Common myeloid progenitor, CD34-positive (primary cell): ENCODE data around the gene DLEU7.

Experiments
- CTCF ChIA-PET: fragments of 350-600 bp; sonication (Branson Sonifier 250); formaldehyde crosslinking; loops from one replicate; lab custom pipeline; 2021; ENCODE audit warnings: antibody characterized with exemption; lab: Charles Lee
- POLR2A ChIA-PET: fragments of 350-600 bp; sonication (Branson Sonifier 250); formaldehyde crosslinking; loops from one replicate; lab custom pipeline; 2021; ENCODE audit warnings: antibody characterized with exemption; lab: Charles Lee
- DNase-seq, 3 donors: peaks; one replicate each; pipeline versions ENCODE4 v3.0.0 to v3.0.0-alpha.2; 2013
- H3K27ac ChIP-seq, 2 experiments: 1 replicate in 1 of 2; 2 replicates in 1 of 2; pipeline ENCODE4 v1.7.0; 2013; ENCODE audit warnings: inconsistent platforms in 2 of 2, low read length in 2 of 2, mild to moderate bottlenecking in 2 of 2, low read depth in 1 of 2, moderate library complexity in 1 of 2; ENCODE audit not compliant: severe bottlenecking in 2 of 2, insufficient read depth in 1 of 2, poor library complexity in 1 of 2
- H3K27me3 ChIP-seq, 5 experiments: replicated peaks in 2 of 5; 1 replicate in 3 of 5; 2 replicates in 2 of 5; pipeline versions ENCODE4 v1.6.1 to v1.7.0; 2013; ENCODE audit warnings: low read length in 4 of 5, mild to moderate bottlenecking in 2 of 5, moderate library complexity in 2 of 5, inconsistent platforms in 1 of 5; ENCODE audit not compliant: insufficient read depth in 5 of 5, control insufficient read depth in 4 of 5
- H3K36me3 ChIP-seq, 4 experiments: 1 replicate in 2 of 4; 2 replicates in 2 of 4; pipeline versions ENCODE4 v1.6.1 to v1.7.0; 2013; ENCODE audit warnings: low read length in 3 of 4, control low read depth in 1 of 4, mild to moderate bottlenecking in 1 of 4; ENCODE audit not compliant: control insufficient read depth in 4 of 4, insufficient read depth in 4 of 4
- H3K4me1 ChIP-seq, 4 experiments: 1 replicate in 3 of 4; 2 replicates in 1 of 4; pipeline versions ENCODE4 v1.6.1 to v1.7.1; 2013; ENCODE audit warnings: low read length in 3 of 4, mild to moderate bottlenecking in 3 of 4, control low read depth in 1 of 4, inconsistent platforms in 1 of 4, moderate library complexity in 1 of 4; ENCODE audit not compliant: control insufficient read depth in 4 of 4, insufficient read depth in 4 of 4; ENCODE audit errors: control extremely low read depth in 1 of 4
- H3K4me3 ChIP-seq, 7 experiments: 1 replicate in 4 of 7; 2 replicates in 3 of 7; pipeline versions ENCODE4 v1.5.1 to v1.7.0; 2013; ENCODE audit warnings: mild to moderate bottlenecking in 7 of 7, low read length in 6 of 7, moderate library complexity in 6 of 7, inconsistent platforms in 2 of 7, low read depth in 2 of 7, control low read depth in 1 of 7; ENCODE audit not compliant: insufficient read depth in 4 of 7, control insufficient read depth in 1 of 7; ENCODE audit errors: extremely low read depth in 1 of 7
- H3K9me3 ChIP-seq, 5 experiments: 1 replicate in 4 of 5; 2 replicates in 1 of 5; pipeline versions ENCODE4 v1.6.1 to v1.7.1; 2013; ENCODE audit warnings: low read length in 4 of 5, mild to moderate bottlenecking in 2 of 5, inconsistent platforms in 1 of 5, low read depth in 1 of 5, moderate library complexity in 1 of 5; ENCODE audit not compliant: control insufficient read depth in 4 of 5, insufficient read depth in 2 of 5; ENCODE audit errors: control extremely low read depth in 1 of 5
- WGBS: methylation state at CpG from one replicate; pipeline ENCODE4 v1.1.5; 2013; ENCODE audit not compliant: insufficient coverage; 5-methylcytosine and 5-hydroxymethylcytosine counted together

Gene DLEU7

DNA sequence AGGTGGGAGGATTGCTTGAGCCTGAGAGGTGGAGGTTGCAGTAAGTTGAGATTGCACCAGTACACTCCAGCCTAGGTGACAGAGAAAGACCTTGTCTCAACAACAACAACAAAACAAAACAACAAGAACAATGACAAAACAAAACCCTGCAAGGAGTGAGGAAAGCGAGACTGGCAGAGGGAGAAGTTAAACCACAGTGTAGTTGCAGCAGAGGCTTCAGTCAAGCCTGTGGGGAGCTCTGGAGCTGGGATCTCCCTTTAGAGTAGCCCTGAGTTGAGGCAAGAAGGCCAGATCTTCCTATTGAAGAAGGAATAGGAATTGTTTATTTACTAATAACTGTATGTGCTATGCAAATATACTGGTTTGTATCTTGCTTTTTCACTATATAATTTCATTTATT is 40.8 kb upstream of the DLEU7 start:
- Histone ChIP-seq H3K4me1 (peaks cover 0 to 18% (median 6%) of the 10 kb centered on the region in 4 experiments), H3K4me3 (no peak overlapping the region), H3K27ac (no peak overlapping the region), H3K9me3 (peaks cover 0 to 2% (median 0%) of the 10 kb centered on the region in 5 experiments), H3K36me3 (no peaks in the 10 kb centered on the region), H3K27me3 (no peaks in the 10 kb centered on the region)
- no CpG with 5 or more reads among the region's 1 CpG for WGBS
- ChIA-PET CTCF (interaction anchor here (1.0 kb wide), 1 partner anchor 12 kb away, joined by 3 read pairs; no protein-coding TSS in a partner anchor), POLR2A (no interaction called here)
- DNase-seq: no peak

DNA sequence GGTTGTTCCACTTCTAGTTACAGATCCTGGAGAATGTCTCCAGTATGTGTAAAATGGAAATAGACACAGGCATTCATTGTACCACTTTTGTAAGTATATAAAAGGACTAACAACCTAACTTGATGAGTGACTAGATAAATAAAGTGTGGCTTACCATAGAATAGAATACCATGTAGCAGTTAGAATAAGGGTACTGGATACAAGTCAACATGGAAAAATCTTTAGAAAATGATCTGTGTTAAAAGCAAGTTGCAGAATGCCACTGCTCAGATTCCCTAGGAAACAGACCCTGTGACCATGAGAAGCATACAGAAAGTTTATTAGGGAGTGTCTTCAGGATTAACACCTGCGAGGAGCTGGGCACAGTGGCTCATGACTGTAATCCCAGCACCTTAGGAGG is 40.2 kb upstream of the DLEU7 start:
- Histone ChIP-seq H3K36me3 (no peaks in the 10 kb centered on the region), H3K4me1 (peaks cover 0 to 18% (median 5%) of the 10 kb centered on the region in 4 experiments), H3K9me3 (peaks cover 0 to 2% (median 0%) of the 10 kb centered on the region in 5 experiments), H3K27me3 (no peaks in the 10 kb centered on the region), H3K4me3 (no peak overlapping the region), H3K27ac (no peak overlapping the region)
- POLR2A ChIA-PET: no interaction called here
- DNase-seq: no peak
- 100% methylated on average over 1 of the region's 1 CpG for WGBS
- CTCF ChIA-PET: interaction anchor here (1.0 kb wide), 1 partner anchor 13 kb away, joined by 3 read pairs; no protein-coding TSS in a partner anchor

DNA sequence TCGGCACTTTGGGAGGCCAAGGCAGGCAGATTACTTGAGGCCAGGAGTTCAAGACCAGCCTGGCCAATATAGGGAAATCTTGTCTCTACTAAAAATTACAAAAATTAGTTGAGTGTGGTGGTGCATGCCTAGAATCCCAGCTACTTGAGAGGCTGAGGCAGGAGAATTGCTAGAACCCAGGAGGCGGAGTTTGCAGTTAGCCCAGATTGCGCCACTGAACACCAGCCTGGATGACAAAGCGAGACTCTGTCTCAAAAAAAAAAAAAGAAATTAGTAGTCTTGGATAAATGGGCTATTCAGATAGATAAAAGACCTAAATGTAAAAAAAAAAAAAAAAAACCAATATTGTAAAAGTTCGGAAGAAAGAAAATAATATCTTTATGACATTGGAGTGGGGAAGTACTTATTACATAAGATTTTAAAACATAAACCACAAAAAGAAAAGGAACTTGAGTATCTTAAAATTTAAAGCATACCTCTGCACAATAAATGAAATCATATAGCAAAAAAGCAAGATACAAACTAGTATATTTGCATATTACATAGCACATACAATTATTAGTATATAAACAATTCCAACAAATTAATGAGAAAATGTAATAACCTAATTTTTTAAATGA is 39.4 kb upstream of the DLEU7 start:
- WGBS: 100% methylated on average over 1 of the region's 5 CpGs
- ChIA-PET CTCF (interaction anchor here (1.0 kb wide), 1 partner anchor 14 kb away, joined by 3 read pairs; no protein-coding TSS in a partner anchor), POLR2A (interaction anchor here (0.6 kb wide), 2 partner anchors 66 to 104 kb away, joined by 3 to 6 read pairs; no protein-coding TSS in a partner anchor)
- Histone ChIP-seq H3K4me3 (no peak overlapping the region), H3K27ac (no peak overlapping the region), H3K36me3 (no peaks in the 10 kb centered on the region), H3K27me3 (no peaks in the 10 kb centered on the region), H3K4me1 (peaks cover 0 to 18% (median 5%) of the 10 kb centered on the region in 4 experiments), H3K9me3 (peaks cover 0 to 2% (median 0%) of the 10 kb centered on the region in 5 experiments)
- peak in 2 of 3 donors; percentile 24 to 29 for DNase-seq

DNA sequence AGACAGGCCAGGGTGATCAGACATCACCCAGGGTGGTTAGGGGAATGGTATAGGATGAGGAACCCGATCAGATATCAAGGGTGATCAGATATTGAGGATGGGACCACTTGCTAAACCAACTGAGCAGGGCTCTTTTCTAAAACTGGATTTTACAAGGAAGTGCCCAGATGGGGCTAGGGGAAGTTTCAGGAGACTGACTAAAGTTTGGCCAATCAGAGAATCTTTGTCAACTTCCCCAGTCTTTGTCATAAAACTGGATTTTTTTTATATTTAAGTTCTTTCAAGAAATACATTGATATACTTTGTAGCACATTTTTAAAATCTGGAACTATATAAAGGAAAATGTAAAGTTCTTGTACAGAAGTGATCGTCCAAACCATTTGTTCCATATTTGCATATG is 30.5 kb upstream of the DLEU7 start:
- POLR2A ChIA-PET: no interaction called here
- DNase-seq: no peak
- no peaks in the 10 kb centered on the region for H3K27me3 ChIP-seq
- no peaks in the 10 kb centered on the region for H3K36me3 ChIP-seq
- WGBS: 100% methylated on average over 1 of the region's 2 CpGs
- H3K4me3 ChIP-seq: no peak overlapping the region
- no peak overlapping the region for H3K27ac ChIP-seq
- H3K4me1 ChIP-seq: no peaks in the 10 kb centered on the region
- CTCF ChIA-PET: no interaction called here
- H3K9me3 ChIP-seq: no peaks in the 10 kb centered on the region

DNA sequence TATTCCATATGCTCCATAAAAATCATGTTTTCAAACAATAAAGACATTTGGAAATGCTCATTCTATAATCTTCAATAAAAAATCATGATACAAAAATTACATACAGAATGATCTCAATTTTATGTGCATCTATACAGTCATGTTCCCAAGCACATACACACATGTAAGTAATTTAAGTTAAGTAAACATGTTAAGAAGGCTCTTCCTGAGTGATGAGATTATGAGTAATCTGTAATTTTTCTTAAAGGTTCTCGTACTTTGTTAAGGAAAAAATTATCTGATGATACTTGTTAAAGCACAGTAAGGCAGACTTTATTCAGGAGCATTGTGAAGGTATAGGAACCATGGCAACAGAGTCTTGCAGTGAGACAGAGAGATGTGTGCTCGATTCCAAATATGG is 30.0 kb upstream of the DLEU7 start:
- ChIA-PET CTCF (no interaction called here), POLR2A (no interaction called here)
- Histone ChIP-seq H3K9me3 (no peaks in the 10 kb centered on the region), H3K4me1 (no peaks in the 10 kb centered on the region), H3K27me3 (no peaks in the 10 kb centered on the region), H3K27ac (no peak overlapping the region), H3K4me3 (no peak overlapping the region), H3K36me3 (no peaks in the 10 kb centered on the region)
- DNase-seq: no peak
- 100% methylated on average over 2 of the region's 2 CpGs for WGBS

DNA sequence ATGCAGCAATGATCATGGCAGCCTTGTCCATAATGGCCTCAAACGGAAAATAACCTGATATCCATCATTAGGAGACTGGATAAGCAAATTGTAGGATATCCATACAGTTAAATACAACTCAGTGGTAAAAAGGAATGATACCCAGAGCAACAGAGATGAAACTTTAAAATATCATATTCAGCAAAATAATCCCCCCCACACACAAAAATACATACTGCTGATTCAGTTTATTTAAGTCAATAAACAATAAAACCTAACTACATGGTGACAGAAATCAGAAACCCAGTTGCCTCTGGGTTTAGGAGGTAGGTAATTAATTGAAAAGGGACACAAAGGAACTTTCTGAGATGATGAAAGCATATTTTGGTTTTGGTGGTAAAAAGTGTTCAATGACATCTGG is 27.9 kb upstream of the DLEU7 start:
- Histone ChIP-seq H3K36me3 (no peaks in the 10 kb centered on the region), H3K9me3 (no peaks in the 10 kb centered on the region), H3K4me3 (no peak overlapping the region), H3K4me1 (no peaks in the 10 kb centered on the region), H3K27ac (no peak overlapping the region), H3K27me3 (no peaks in the 10 kb centered on the region)
- POLR2A ChIA-PET: no interaction called here
- no CpG with 5 or more reads among the region's 1 CpG for whole genome bisulfite sequencing
- DNase-seq: no peak
- CTCF ChIA-PET: no interaction called here

DNA sequence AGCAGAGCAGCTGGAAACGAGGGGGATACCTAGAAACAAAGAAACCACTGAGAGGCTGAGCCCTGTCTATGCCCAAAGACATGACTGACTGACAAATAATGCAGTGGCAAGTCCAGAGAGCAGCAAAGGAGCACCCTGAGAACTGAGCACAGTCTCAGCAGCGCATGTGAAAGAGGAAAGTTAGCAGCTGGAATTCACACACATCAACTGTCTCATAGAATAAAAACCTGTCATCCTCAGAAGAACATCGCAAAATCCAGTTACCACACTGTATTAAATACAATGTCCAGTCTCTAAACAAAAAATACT is 24.1 kb upstream of the DLEU7 start:
- Histone ChIP-seq H3K9me3 (peaks cover 0 to 2% (median 0%) of the 10 kb centered on the region in 5 experiments), H3K4me1 (no peaks in the 10 kb centered on the region), H3K27me3 (no peaks in the 10 kb centered on the region), H3K4me3 (no peak overlapping the region), H3K27ac (no peak overlapping the region), H3K36me3 (no peaks in the 10 kb centered on the region)
- DNase-seq: no peak
- POLR2A ChIA-PET: interaction anchor here (0.6 kb wide), 1 partner anchor 30 kb away, joined by 5 read pairs; no protein-coding TSS in a partner anchor
- CTCF ChIA-PET: interaction anchor here (0.6 to 1.1 kb wide), 2 partner anchors 132 to 669 kb away, joined by 3 to 4 read pairs; no protein-coding TSS in a partner anchor
- WGBS: 50% methylated on average over 1 of the region's 3 CpGs
